IPS DF 4.7 (cell line): ENCODE data around the gene MAP7.
"Not testable (repeated sequence)": the region's sequence is repeated elsewhere in the genome, so short reads cannot be mapped to it uniquely, and the experiment has no call there.

Experiments
- DNase-seq: peaks from one replicate; pipeline ENCODE4 v3.0.0-alpha.2; 2013; ENCODE audit warnings: low spot score; ENCODE audit errors: extremely low read depth

The MAP7 gene

GRCh38 chr6:136308469-136308868 is 241.8 kb downstream of the MAP7 start:
- DNase-seq, result not testable (repeated sequence)

GRCh38 chr6:136307351-136307750 is 242.9 kb downstream of the MAP7 start:
- DNase-seq, result no peak

- DNase-seq, result no peak
These were observed 243.8 kb downstream of the MAP7 start for GRCh38 chr6:136306466-136306865.

- DNase-seq, result no peak
These were observed 245.8 kb downstream of the MAP7 start for GRCh38 chr6:136304410-136304809.

- DNase-seq, result no peak
These were observed 246.7 kb downstream of the MAP7 start for GRCh38 chr6:136303516-136303915.

- no peak for DNase-seq
These were observed 255.6 kb downstream of the MAP7 start for GRCh38 chr6:136294621-136295020.
